GM23338 (cell line): ENCODE data around the gene SLC52A3.
"Not testable (repeated sequence)": the region's sequence is repeated elsewhere in the genome, so short reads cannot be mapped to it uniquely, and the experiment has no call there.

Source experiments
- CREB1 ChIP-seq: fragments of 250-450 bp; sonication (Bioruptor Pico); IDR thresholded peaks from 2 replicates; pipeline ENCODE4 v1.5.0; 2020; ENCODE audit warnings: low read depth, mild to moderate bottlenecking, moderate library complexity
- CTCF ChIP-seq, 2 experiments: fragments of 200-600 bp in 1 of 2; sonication (generic) in 1 of 2; conservative IDR thresholded peaks; 2 replicates each; pipeline versions ENCODE4 v1.5.1 to v1.6.1; 2016 to 2017; ENCODE audit warnings: antibody characterized with exemption in 2 of 2, low read depth in 2 of 2, mild to moderate bottlenecking in 2 of 2, moderate library complexity in 1 of 2
- ETS1 ChIP-seq: IDR thresholded peaks from 2 replicates; pipeline ENCODE4 v1.6.1; 2016; ENCODE audit warnings: antibody characterized with exemption
- EZH2 ChIP-seq: fragments of 200-600 bp; sonication (generic); IDR thresholded peaks from one replicate; pipeline ENCODE4 v1.8.0; 2017; ENCODE audit warnings: antibody characterized with exemption, mild to moderate bottlenecking, low read depth; ENCODE audit not compliant: unreplicated experiment
- EZH2phosphoT487 ChIP-seq: fragments of 200-600 bp; sonication (generic); IDR thresholded peaks from one replicate; pipeline ENCODE4 v1.8.1; 2018; ENCODE audit warnings: antibody characterized with exemption; ENCODE audit not compliant: unreplicated experiment
- JUNB ChIP-seq: IDR thresholded peaks from one replicate; pipeline ENCODE4 v1.6.1; 2016; ENCODE audit warnings: antibody characterized with exemption; ENCODE audit not compliant: unreplicated experiment
- POLR2AphosphoS5 ChIP-seq: IDR thresholded peaks from 2 replicates; pipeline ENCODE4 v1.6.1; 2016; ENCODE audit warnings: antibody characterized with exemption, low read depth
- REST ChIP-seq: IDR thresholded peaks from one replicate; pipeline ENCODE4 v1.6.1; 2018; ENCODE audit warnings: antibody characterized with exemption; ENCODE audit not compliant: unreplicated experiment
- STAT1 ChIP-seq: IDR thresholded peaks from one replicate; pipeline ENCODE4 v1.6.1; 2016; ENCODE audit warnings: antibody characterized with exemption; ENCODE audit not compliant: unreplicated experiment
- ZNF114 ChIP-seq: fragments of 250-450 bp; sonication (Bioruptor Pico); IDR thresholded peaks from 2 replicates; pipeline ENCODE4 v1.5.0; 2020; ENCODE audit warnings: mild to moderate bottlenecking, moderate library complexity
- ZNF462 ChIP-seq: fragments of 250-450 bp; sonication (Bioruptor Pico); IDR thresholded peaks from 2 replicates; pipeline ENCODE4 v1.5.0; 2020; ENCODE audit warnings: mild to moderate bottlenecking, moderate library complexity

GRCh38 chr20:724797-725196, 43.5 kb downstream of the SLC52A3 start:
- TF ChIP-seq POLR2AphosphoS5; CTCF (conservative IDR thresholded peaks at IDR 0.05; ENCODE audit: low read depth in 2 of 2); EZH2; JUNB; REST; CREB1 (CRISPR knock-in tag); EZH2phosphoT487; ETS1; ZNF462 (CRISPR knock-in tag); STAT1; ZNF114 (CRISPR knock-in tag): not testable (repeated sequence)
